ENCODE results near the gene TAAR1.
A peak's percentile ranks its signal among the peaks of the same experiment; 100 is the strongest.
"Not testable (repeated sequence)": the region's sequence is repeated elsewhere in the genome, so short reads cannot be mapped to it uniquely, and the experiment has no call there.

The TAAR1 gene

GRCh38 chr6:132659082-132659481 lies at the start of gene TAAR1:
Gene TAAR1, minus strand, starts transcription at chr6:132659182. Its CDS starts 13,179 bp downstream, at chr6:132646003.
- intact Hi-C loops (cut with DNase I) = no loop called here
- DNase-seq = no peak

GRCh38 chr6:132708771-132709170 lies 49.8 kb upstream of the TAAR1 start:
- DNase-seq = no peak
- intact Hi-C loops (cut with DNase I) = no loop called here

- no peak for DNase-seq
- intact Hi-C loops (cut with DNase I) = no loop called here
These were observed 49.0 kb upstream of the TAAR1 start for GRCh38 chr6:132708002-132708401.

GRCh38 chr6:132706756-132707155 lies 47.8 kb upstream of the TAAR1 start:
- DNase-seq; intact Hi-C loops (cut with DNase I): not testable (repeated sequence)

GRCh38 chr6:132703936-132704335 lies 45.0 kb upstream of the TAAR1 start:
- no peak for DNase-seq
- intact Hi-C loops (cut with DNase I) = no loop called here

- DNase-seq = no peak
These were observed 39.6 kb upstream of the TAAR1 start for GRCh38 chr6:132698608-132699007.

GRCh38 chr6:132695773-132696172 lies 36.8 kb upstream of the TAAR1 start:
- intact Hi-C loops (cut with DNase I) = no loop called here

More at GRCh38 chr6:132698608-132699007, 39.6 kb upstream of the TAAR1 start:
- intact Hi-C loops (cut with DNase I) = no loop called here

GRCh38 chr6:132693478-132693877 lies 34.5 kb upstream of the TAAR1 start:
- DNase-seq = no peak
- intact Hi-C loops (cut with DNase I) = no loop called here

More at GRCh38 chr6:132695773-132696172, 36.8 kb upstream of the TAAR1 start:
- no peak for DNase-seq

GRCh38 chr6:132690678-132691077 lies 31.7 kb upstream of the TAAR1 start:
- intact Hi-C loops (cut with DNase I) = no loop called here
- no peak for DNase-seq

- intact Hi-C loops (cut with DNase I) = no loop called here
- DNase-seq = no peak
These were observed 28.3 kb upstream of the TAAR1 start for GRCh38 chr6:132687306-132687705.

GRCh38 chr6:132686531-132686930 lies 27.5 kb upstream of the TAAR1 start:
- DNase-seq = no peak
- intact Hi-C loops (cut with DNase I) = no loop called here

- intact Hi-C loops (cut with DNase I) = no loop called here
- DNase-seq = no peak
These were observed 26.0 kb upstream of the TAAR1 start for GRCh38 chr6:132685009-132685408.

- intact Hi-C loops (cut with DNase I) = no loop called here
- DNase-seq = no peak
These were observed 25.3 kb upstream of the TAAR1 start for GRCh38 chr6:132684272-132684671.

GRCh38 chr6:132683543-132683942 lies 24.6 kb upstream of the TAAR1 start:
- intact Hi-C loops (cut with DNase I) = no loop called here
- no peak for DNase-seq

- intact Hi-C loops (cut with DNase I); DNase-seq: not testable (repeated sequence)
These were observed 20.1 kb upstream of the TAAR1 start for GRCh38 chr6:132679094-132679493.

GRCh38 chr6:132675749-132676148 lies 16.8 kb upstream of the TAAR1 start:
- intact Hi-C loops (cut with DNase I) = no loop called here
- no peak for DNase-seq

- DNase-seq = no peak
- intact Hi-C loops (cut with DNase I) = no loop called here
These were observed 16.0 kb upstream of the TAAR1 start for GRCh38 chr6:132675002-132675401.

GRCh38 chr6:132673376-132674094 lies 14.6 kb upstream of the TAAR1 start:
- intact Hi-C loops (cut with DNase I) = no loop called here
- DNase-seq = no peak

- intact Hi-C loops (cut with DNase I) = no loop called here
- no peak for DNase-seq
These were observed 12.3 kb upstream of the TAAR1 start for GRCh38 chr6:132671295-132671694.

GRCh38 chr6:132669690-132670291 lies 10.8 kb upstream of the TAAR1 start:
- intact Hi-C loops (cut with DNase I) = no loop called here
- DNase-seq = peak in 1 of 42 donors; percentile 3

GRCh38 chr6:132666118-132666517 lies 7.1 kb upstream of the TAAR1 start:
- intact Hi-C loops (cut with DNase I) = no loop called here
- no peak for DNase-seq

Data from head of caudate nucleus (tissue), 42 donors.